NCI-H82 treated with DMSO at 0.1 percent for 48 hours (cell line): Measurements from ENCODE around the gene CIZ1.
A peak's percentile ranks its signal among the peaks of the same experiment; 100 is the strongest.

Experiments used
- DNase-seq: peaks from one replicate; lab custom pipeline; 2025; ENCODE audit not compliant: unreplicated experiment; lab: John Stamatoyannopoulos, UW

The CIZ1 gene

DNA sequence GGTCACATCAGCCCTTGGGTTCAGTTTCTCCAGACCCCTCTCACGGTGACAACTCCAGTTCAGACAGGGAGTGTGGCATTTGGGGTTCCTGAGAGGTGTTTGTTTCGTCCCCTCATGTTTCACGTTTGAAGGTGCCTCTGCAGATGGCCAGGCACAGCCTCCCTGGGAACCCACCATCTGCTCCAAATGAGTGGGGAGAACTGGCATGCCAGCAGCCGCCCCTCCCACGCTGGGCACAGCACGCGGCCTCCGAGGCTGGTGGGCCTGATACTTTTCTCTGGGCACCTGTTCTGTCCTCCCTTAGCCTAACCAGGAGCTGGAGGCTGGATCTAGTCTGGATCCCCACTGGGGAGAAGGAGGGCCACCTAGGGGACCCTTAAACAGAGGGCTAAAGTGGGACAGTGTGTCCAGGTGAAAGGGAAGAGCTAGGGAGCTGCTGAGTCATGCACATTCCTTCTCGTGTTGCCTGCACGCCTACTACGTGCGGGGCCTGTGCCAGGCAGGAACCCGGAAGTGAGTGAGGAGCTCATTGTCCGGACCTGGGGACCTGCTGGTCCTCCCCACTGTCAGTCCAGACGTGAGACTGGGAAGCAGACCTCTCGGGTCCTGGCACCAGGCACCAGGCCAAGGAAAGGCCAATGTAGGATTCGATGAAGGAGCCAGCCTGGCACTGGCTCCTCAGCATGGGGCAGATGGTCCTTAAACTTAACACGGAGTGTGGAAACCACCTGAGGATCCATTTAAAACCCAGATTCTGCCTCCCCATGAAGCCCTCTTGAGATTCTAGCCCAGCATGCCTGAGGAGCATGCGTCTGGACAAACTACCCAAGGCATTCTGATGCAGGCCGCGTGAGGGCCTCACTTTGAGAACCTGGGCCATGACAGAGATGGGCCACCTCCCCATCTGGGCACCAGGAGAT, 23.5 kb upstream of the CIZ1 start:
- DNase-seq, result no peak

- DNase-seq, result no peak
Measured at GRCh38 chr9:128213746-128214497, 22.6 kb upstream of the CIZ1 start.

DNA sequence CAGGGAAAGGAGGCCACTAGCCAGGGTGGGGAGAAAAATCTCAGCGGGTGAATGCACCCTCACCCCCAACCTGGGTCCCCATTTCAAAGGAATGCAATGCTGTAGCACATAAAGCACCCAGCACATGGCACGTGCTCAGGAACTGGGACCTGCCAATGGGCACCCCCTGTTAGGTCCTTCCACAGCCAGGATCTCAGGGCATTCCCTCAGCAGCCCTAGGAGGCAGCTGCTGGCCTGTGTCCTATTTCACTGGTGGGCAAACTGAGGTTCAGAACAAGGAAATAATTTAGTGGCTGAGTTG, 20.6 kb upstream of the CIZ1 start:
- DNase-seq, result no peak

DNA sequence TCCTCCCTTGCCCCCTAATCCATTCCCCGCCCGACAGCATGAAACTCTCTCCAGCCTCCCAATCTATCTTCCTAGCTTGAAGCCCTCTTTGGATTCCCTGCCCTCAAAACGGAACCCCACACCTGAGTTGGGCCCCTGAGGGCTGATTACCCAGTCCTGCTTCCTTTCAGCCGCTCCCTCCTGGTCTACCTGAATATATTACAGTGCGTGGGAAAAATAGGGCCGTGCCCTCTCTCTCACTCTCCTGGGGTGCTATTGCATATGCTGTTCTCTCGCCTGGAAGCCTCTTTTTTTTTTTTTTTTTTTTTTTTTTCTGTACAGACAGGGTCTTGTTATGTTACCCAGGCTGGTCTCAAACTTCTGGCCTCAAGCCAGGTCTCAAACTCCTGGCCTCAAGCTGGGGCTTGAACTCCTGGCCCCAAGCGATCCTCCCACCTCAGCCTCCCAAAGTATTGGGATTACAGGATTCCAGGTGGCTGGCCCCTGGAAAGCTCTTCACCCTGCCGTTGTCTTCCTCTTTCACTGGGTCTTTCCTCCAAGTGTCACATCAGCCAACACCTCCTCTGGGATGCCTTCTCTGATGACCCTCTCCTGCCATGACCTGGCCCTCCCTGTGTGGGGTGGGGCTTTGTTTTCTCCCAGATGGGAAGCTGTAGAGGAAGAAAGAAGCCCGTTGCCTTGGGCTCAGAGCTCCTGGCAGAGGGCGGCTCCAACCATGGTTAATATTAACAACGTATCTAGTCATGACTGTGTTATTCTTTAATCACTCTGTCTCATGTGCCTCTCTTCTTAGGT, 20.0 kb upstream of the CIZ1 start:
- no peak for DNase-seq

- no peak for DNase-seq
Measured at GRCh38 chr9:128208946-128209669, 17.7 kb upstream of the CIZ1 start.

DNA sequence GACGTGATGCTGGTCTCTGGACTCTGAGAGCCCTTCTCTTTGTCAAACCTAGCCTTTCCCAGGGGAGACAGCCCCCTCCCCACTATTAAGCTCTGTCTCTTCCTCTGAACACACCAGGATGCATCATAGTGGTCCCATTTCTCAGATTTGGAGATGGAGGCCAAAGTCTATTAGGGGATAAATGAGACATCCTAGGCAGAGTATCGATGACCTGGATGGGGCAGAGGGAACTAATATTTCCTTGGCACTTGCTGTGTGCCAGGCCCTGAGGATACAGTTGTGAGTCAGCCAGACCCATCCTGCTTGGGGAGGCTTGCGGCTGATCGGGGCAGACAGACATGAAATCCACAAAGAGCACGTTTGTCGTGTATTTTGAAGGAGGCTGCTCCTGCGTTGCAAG, 17.0 kb upstream of the CIZ1 start:
- DNase-seq, result no peak

DNA sequence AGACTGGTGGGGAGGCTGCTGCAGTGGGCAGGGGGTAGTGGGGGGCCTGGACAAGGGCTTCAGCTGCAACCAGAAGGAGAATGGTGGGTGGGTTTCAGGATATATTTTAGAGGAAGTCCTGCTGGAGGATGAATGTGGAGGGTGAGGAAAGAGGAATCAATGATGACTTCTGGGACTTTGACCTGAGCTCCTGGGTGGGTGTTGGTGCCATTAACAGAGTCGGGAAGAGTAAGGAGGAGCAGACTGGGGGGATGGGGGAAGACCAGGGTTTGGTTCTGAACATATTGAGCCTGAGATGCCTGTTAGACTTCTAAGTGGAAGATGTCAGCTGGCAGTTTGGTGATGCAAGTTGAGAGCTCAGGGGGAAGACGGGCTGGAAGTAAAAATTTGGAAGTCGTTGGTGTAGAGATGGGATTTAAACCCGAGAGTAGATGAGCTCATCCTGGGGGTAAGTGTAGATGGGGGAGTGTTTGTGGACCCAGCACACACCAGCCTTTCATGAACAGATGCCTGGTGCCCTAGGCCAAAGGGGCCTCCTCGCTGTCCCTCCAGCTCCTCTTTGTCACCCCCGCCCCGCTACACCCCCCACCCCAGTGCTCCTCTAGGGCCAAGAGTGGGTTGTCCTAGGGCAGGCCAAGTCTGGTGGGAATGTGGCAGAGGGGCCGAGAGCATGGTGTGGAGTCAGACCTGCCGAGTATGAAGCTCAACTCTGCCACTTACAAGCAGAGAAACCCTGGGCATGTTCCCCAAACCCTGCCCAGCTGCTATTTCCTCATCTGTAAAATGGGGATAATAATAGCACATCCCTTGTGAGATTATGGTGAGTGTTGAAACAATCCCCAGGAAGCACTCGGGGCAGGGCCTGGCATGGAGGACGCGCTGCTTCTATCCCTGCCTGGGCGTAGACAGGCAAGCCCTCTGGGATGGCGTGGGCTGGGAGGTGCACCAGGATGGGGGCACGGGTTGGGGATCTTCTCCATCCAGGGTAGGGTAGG, 15.8 kb upstream of the CIZ1 start:
- DNase-seq, result no peak

DNA sequence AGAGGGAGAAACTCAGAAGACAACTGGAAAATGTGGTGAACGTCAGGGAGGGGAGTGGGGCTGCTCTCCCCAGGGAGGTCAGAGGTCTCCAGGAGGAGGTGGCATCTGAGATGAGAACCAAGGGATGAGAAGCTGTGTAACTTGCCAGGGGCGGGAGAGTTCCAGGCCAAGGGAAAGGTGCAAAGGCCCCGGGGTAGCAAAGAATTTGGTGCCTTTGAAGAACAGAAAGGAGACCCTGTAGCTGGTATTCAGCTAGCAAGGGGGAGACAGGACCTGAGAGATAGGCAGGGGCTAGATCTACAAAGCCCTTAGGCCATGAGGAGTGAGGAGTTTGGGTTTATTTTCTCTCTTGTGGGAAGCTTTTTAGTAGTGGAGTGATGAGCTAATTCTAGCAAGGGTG, 15.1 kb upstream of the CIZ1 start:
- no peak for DNase-seq

DNA sequence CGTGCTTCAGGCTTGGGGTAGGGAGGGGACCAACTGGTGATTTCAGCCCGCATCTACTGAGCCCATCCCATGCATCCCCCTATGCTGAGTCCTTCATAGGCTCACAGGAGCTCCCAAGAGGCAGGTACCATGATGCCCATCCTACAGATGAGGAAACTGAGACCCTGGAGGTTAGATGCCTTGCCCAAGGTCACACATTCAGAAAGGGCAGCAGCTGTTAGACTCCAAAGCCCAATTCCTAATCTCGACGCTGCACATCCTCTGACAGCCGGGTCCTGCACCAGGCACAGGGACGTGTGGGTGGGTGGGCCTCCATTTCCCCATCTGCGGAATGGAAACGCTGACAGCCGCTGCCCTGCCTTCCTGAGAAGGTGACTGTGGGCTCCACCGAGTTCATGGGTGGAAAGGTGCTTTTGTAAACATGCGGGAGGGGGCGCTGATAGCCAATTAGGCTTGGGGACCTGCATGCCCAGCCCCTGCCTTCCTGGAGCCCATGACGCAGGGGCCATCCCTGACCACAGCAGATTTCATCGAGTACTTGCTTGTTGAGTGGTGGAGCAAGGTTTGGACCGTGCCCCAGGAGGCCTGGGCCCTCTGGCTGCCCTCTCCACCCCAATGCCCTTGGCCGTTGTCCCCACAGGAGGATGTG, 14.0 kb upstream of the CIZ1 start:
- DNase-seq, result no peak

- no peak for DNase-seq
Measured at GRCh38 chr9:128204858-128205257, 13.5 kb upstream of the CIZ1 start.

DNA sequence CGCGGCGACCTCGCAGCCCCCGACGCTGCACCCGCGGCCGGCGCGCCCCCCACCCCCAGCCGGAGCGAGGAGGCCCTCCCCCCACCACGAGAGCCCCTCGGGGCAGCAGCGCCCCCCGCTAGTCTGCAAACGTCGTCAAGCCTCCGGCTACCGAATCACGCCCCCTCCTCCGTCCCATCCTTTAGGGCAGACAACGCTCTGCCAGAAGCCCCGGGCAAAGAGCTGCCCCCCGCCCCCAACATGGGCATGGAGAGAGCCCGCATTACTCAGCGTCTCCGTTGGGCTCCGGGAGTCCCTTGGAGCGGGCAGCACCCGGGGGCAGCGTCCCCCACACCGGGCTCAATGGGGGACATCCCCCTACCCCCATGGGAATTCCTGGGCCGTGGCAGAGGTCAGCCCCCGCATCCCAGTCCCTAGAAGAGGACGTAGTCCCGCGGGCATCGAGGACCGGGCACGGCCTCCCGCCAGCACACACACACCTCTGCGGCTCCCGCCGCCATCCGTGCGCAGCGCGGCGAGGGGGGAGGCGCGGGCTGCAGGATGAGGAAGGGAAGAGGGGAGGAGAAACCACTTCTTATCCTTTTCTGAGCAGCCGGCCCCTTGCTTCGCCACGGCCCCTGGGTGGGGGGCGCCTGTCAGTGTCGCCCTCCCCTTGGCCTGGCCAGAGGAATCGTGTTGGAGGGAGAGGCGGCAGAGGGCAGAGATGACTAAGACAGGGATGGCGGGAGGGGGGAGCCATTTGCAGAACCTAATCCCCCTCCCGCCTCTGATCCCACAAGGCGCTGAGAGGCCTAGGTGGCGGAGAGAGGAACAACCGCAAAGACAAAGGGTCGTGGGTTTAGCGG, 12.6 kb upstream of the CIZ1 start:
- peak; percentile 58 for DNase-seq

- no peak for DNase-seq
Measured at GRCh38 chr9:128203024-128203706, 11.8 kb upstream of the CIZ1 start, which contains the start of gene DNM1. Gene DNM1, plus strand, starts transcription at chr9:128203379. Its CDS starts 92 bp downstream, at chr9:128203471.

DNA sequence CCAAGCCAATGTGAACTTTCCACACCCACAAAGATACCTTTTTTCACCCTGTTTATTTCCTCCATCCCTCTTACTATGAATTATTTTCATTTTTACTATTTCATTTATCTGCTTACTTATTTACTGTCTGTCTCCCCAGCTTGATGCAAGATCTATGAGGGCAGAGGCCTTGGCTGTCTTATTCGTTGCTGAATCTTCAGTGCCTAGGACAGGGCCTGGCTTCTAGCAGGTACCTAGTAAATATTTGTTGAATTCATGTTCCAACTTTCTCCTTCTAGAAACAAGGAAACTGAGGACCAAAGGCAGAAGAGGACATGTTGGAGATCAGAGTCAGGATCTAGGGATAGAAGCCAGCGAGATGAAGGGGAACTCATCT, 11.3 kb upstream of the CIZ1 start:
- no peak for DNase-seq

DNA sequence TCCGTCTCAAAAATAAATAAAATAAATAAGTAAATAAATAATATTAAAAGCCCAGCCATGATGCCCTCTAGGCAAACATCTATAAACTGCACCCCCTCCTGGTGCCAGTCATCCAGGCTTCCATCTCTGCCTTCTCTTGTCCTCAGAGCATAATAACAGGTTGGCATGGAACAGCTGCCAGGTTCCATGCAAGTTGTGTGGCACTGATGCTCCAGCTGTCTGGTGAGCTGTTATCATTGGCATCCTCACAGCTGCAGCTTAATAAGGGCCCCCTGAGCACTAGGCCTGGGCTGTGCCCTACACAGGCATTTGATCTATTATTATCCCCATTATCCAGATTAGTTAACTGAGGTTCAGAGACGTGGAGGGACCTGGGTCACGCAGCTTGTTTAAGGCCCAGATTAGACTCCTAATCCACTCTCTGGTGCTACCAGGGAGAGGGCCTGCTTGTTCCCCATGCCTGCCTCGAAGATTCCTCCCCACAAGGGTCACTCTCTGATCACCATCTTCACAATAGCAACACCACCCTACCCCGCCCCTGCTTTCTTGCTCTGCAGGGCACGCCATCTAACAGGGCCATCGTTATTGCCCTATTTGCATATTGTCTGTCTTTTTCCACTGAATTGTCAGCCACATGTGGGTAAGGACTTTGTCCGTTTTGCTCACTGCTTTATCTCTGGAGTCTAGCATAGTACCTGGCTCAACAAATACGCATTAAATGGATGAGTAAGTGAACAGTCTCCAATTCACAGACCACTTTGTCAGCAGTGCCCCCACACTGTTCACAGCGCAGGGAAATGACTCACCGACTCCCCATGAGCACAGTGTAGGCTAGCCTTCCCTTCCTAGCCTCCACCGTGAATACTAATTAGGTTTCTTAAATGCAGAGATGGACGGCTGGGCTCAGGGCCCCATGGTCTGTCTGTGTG, 10.3 kb upstream of the CIZ1 start:
- no peak for DNase-seq

- no peak for DNase-seq
Measured at GRCh38 chr9:128193469-128194096, 2.2 kb upstream of the CIZ1 start.
